ENCODE results near the gene PHLDB3. TPM values are rescaled to one million over a fixed set of nuclear protein-coding genes. Genes with fewer than 3 reads are reported as not detected.

The PHLDB3 gene
- polyA plus RNA-seq, 1 experiment, result 5.3 TPM

DNA sequence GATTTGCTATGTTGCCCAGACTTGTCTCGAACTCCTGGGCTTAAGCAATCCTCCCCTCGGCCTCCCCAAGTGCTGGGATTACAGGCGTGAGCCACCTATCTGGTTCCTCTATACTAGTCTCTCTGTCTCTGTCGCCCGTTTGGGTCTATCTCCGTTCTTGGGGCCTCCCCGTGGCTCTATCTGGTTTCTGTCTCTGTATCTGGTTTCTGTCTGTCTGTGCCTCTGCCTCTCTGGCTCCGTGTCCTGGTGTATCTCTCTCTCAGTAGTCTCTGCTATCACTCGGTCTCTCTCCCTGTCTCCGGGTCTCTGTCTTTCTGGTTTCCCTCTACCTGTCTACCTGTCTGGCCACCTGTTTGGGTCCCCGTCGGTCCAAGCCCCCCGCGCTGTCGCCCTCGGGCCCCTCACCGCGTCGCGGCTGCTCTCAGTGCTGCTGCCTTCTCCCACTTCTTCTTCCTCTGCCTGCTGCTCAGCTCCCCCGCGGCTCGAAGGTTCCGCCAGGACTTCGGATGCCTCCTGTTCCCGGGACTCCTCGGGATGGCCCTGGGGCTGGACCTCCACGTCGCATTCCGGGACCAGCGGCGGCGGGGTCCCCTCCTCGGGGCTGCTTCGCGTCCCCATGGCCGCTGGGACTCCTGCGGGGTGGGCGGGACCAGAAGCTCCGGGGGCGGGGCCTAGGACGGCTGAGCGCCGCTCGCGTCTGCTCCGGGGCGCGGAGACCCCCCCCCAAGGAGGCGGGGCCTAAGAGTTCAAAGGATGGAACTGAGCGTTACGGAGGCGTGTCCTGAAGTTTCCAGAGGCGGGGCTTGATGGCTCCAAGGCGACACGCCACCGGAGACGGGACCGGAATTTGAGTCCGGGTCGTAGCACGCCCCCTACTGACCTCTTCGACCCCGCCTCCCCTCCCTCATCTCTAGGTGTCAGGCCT, 783 bp downstream of the PHLDB3 start:
- peaks cover 10% of the 10 kb centered on the region for H3K36me3 ChIP-seq (ENCODE audit: control insufficient read depth, insufficient read depth, low read length)
- H3K27me3 ChIP-seq (ENCODE audit: control insufficient read depth, insufficient read depth, low read length), result no peaks in the 10 kb centered on the region
- CTCF ChIA-PET, result interaction anchor here (0.5 to 3.0 kb wide), 14 partner anchors 8 to 79 kb away, joined by 3 to 25 read pairs (median 3); no protein-coding TSS in a partner anchor
- peak overlapping the region; percentile 53 for H3K4me3 ChIP-seq (ENCODE audit: low read depth, low read length)
- no peak for DNase-seq (ENCODE audit: low read depth)
- TF ChIP-seq, protein P1, sequence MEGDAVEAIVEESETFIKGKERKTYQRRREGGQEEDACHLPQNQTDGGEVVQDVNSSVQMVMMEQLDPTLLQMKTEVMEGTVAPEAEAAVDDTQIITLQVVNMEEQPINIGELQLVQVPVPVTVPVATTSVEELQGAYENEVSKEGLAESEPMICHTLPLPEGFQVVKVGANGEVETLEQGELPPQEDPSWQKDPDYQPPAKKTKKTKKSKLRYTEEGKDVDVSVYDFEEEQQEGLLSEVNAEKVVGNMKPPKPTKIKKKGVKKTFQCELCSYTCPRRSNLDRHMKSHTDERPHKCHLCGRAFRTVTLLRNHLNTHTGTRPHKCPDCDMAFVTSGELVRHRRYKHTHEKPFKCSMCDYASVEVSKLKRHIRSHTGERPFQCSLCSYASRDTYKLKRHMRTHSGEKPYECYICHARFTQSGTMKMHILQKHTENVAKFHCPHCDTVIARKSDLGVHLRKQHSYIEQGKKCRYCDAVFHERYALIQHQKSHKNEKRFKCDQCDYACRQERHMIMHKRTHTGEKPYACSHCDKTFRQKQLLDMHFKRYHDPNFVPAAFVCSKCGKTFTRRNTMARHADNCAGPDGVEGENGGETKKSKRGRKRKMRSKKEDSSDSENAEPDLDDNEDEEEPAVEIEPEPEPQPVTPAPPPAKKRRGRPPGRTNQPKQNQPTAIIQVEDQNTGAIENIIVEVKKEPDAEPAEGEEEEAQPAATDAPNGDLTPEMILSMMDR (IDR thresholded peaks at IDR 0.05; ENCODE audit: insufficient read depth, low read depth, low read length), result no peak; the same call in 1 of the 2 replicates
- POLR2A ChIA-PET, result interaction anchor here (0.5 to 0.6 kb wide), 2 partner anchors 29 to 114 kb away, joined by 4 to 9 read pairs; no protein-coding TSS in a partner anchor

DNA sequence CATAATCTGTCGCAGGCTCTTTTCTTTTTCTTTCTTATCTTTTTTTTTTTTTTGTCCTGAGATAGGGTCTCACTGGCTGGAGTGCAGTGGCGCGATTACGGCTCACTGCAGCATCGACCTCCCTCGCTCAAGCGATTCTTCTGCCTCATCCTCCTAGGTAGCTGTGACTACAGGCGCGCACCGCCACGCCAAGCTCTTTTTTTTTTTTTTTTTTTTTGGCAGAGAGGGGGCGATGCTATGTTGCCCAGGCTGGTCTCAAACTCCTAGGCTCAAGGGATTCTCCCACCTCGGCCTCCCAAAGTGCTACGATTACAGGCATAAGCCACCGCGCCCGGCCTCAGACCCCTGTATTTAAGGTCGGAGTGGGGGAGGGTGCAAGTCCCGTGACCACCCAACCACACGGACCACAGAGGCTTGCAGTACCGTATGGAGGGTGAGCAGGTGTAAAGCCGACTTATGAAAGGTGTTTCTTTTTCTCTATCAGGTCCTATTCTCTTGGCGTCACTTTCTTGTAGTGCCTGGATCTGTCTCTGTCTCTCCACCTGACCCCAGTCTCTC, 2.0 kb downstream of the PHLDB3 start:
- CTCF ChIA-PET, result interaction anchor here (0.6 to 2.1 kb wide), 3 partner anchors 48 to 56 kb away, joined by 3 to 5 read pairs (median 4); no protein-coding TSS in a partner anchor
- H3K27me3 ChIP-seq (ENCODE audit: control insufficient read depth, insufficient read depth, low read length), result no peaks in the 10 kb centered on the region
- no peak for DNase-seq (ENCODE audit: low read depth)
- peaks cover 8% of the 10 kb centered on the region for H3K36me3 ChIP-seq (ENCODE audit: control insufficient read depth, insufficient read depth, low read length)
- TF ChIP-seq, protein P1 (IDR thresholded peaks at IDR 0.05; ENCODE audit: insufficient read depth, low read depth, low read length), result no peak
- H3K4me3 ChIP-seq (ENCODE audit: low read depth, low read length), result no peak overlapping the region
- POLR2A ChIA-PET, result no interaction called here

GRCh38 chr19:43501661-43502418, 2.7 kb downstream of the PHLDB3 start:
- no peak for DNase-seq (ENCODE audit: low read depth)
- no peaks in the 10 kb centered on the region for H3K27me3 ChIP-seq (ENCODE audit: control insufficient read depth, insufficient read depth, low read length)
- H3K36me3 ChIP-seq (ENCODE audit: control insufficient read depth, insufficient read depth, low read length), result peaks cover 12% of the 10 kb centered on the region
- H3K4me3 ChIP-seq (ENCODE audit: low read depth, low read length), result no peak overlapping the region
- ChIA-PET CTCF (interaction anchor here (1.4 to 2.1 kb wide), 2 partner anchors 54 to 55 kb away, joined by 4 to 5 read pairs; no protein-coding TSS in a partner anchor), POLR2A (no interaction called here)
- TF ChIP-seq, protein P1 (IDR thresholded peaks at IDR 0.05; ENCODE audit: insufficient read depth, low read depth, low read length), result no peak

GRCh38 chr19:43499042-43499441, 5.5 kb downstream of the PHLDB3 start:
- TF ChIP-seq, protein P1 (IDR thresholded peaks at IDR 0.05; ENCODE audit: insufficient read depth, low read depth, low read length), result no peak
- ChIA-PET POLR2A (no interaction called here), CTCF (interaction anchor here (0.5 to 0.7 kb wide), 2 partner anchors 52 to 53 kb away, joined by 3 read pairs; no protein-coding TSS in a partner anchor)
- no peaks in the 10 kb centered on the region for H3K27me3 ChIP-seq (ENCODE audit: control insufficient read depth, insufficient read depth, low read length)
- H3K4me3 ChIP-seq (ENCODE audit: low read depth, low read length), result no peak overlapping the region
- no peak for DNase-seq (ENCODE audit: low read depth)
- H3K36me3 ChIP-seq (ENCODE audit: control insufficient read depth, insufficient read depth, low read length), result peaks cover 19% of the 10 kb centered on the region
